SK-N-SH (cell line): ENCODE results near the gene GAGE1. TPM values are rescaled to one million over a fixed set of nuclear protein-coding genes. Genes with fewer than 3 reads are reported as not detected.

Experiments
- CTCF ChIA-PET: fragments of 300-600, 350-600 bp; formaldehyde crosslinking; extraction: SDS; loops from one replicate; lab custom pipeline; 2021; lab: Yijun Ruan, JAX
- POLR2A ChIA-PET: fragments of 350-600 bp; sonication (Branson Sonifier 250); formaldehyde crosslinking; extraction: SDS; loops from one replicate; lab custom pipeline; 2020; ENCODE audit warnings: antibody characterized with exemption, inconsistent platforms; lab: Yijun Ruan, JAX
- DNase-seq: peaks from one replicate; pipeline ENCODE4 v3.0.0; 2012
- H2AFZ ChIP-seq: fragments of 200-600 bp; sonication (generic); 2 replicates; pipeline ENCODE4 v1.8.1; 2016; ENCODE audit warnings: antibody characterized with exemption, mild to moderate bottlenecking, low read depth
- H3F3A ChIP-seq: fragments of 200-600 bp; sonication (generic); replicated peaks from 2 replicates; pipeline ENCODE3; 2016; ENCODE audit warnings: antibody characterized with exemption, mild to moderate bottlenecking; ENCODE audit not compliant: insufficient read depth
- H3K27ac ChIP-seq, 2 experiments: fragments of 200-500 bp in 1 of 2; fragments of 200-600 bp in 1 of 2; sonication (Bioruptor generic) in 1 of 2; sonication (generic), shearing (Covaris generic) in 1 of 2; 2 replicates each; pipeline versions ENCODE4 v1.5.1 to v1.6.1; 2014 to 2016; ENCODE audit warnings: low read depth in 2 of 2, inconsistent platforms in 1 of 2, low read length in 1 of 2, mild to moderate bottlenecking in 1 of 2, mixed read lengths in 1 of 2
- H3K27me3 ChIP-seq: fragments of 200-600 bp; sonication (generic), shearing (Covaris generic); 2 replicates; pipeline ENCODE4 v1.6.1; 2016; ENCODE audit warnings: mixed run types; ENCODE audit not compliant: insufficient read depth
- H3K36me3 ChIP-seq, 2 experiments: fragments of 200-500 bp in 1 of 2; fragments of 200-600 bp in 1 of 2; sonication (Bioruptor generic) in 1 of 2; sonication (generic) in 1 of 2; replicated peaks in 1 of 2; 2 replicates each; pipeline versions ENCODE3 to v1.5.1; 2014 to 2016; ENCODE audit warnings: low read length in 1 of 2, mild to moderate bottlenecking in 1 of 2; ENCODE audit not compliant: insufficient read depth in 2 of 2, control insufficient read depth in 1 of 2
- H3K4me1 ChIP-seq, 2 experiments: fragments of 200-500 bp in 1 of 2; fragments of 200-600 bp in 1 of 2; sonication (Bioruptor generic) in 1 of 2; sonication (generic), shearing (Covaris generic) in 1 of 2; 2 replicates each; pipeline versions ENCODE4 v1.5.1 to v1.6.1; 2014 to 2016; ENCODE audit warnings: low read depth in 1 of 2, low read length in 1 of 2, mixed run types in 1 of 2; ENCODE audit not compliant: insufficient read depth in 2 of 2, control insufficient read depth in 1 of 2
- H3K4me2 ChIP-seq: fragments of 200-600 bp; sonication (generic), shearing (Covaris generic); 2 replicates; pipeline ENCODE4 v1.6.1; 2017; ENCODE audit warnings: mixed run types
- H3K4me3 ChIP-seq, 2 experiments: fragments of 200-500 bp in 1 of 2; fragments of 200-600 bp in 1 of 2; sonication (Bioruptor generic) in 1 of 2; sonication (generic), shearing (Covaris generic) in 1 of 2; 2 replicates each; pipeline versions ENCODE4 v1.5.1 to v1.8.1; 2014 to 2016; ENCODE audit warnings: low read depth in 2 of 2, inconsistent platforms in 1 of 2, low read length in 1 of 2, mild to moderate bottlenecking in 1 of 2, mixed read lengths in 1 of 2, moderate library complexity in 1 of 2
- H3K79me2 ChIP-seq: fragments of 200-600 bp; sonication (generic); 2 replicates; pipeline ENCODE4 v1.8.1; 2017; ENCODE audit warnings: mild to moderate bottlenecking; ENCODE audit not compliant: insufficient read depth
- H3K9ac ChIP-seq: fragments of 200-600 bp; sonication (generic); 2 replicates; pipeline ENCODE4 v1.6.1; 2017; ENCODE audit warnings: mixed run types
- H3K9me2 ChIP-seq: fragments of 200-600 bp; sonication (generic); 2 replicates; pipeline ENCODE4 v1.6.1; 2017; ENCODE audit warnings: mixed run types
- H3K9me3 ChIP-seq: fragments of 200-600 bp; sonication (generic); 2 replicates; pipeline ENCODE4 v1.6.1; 2017; ENCODE audit warnings: mixed run types, mild to moderate bottlenecking, moderate library complexity
- H4K20me1 ChIP-seq: fragments of 200-600 bp; sonication (generic); 2 replicates; pipeline ENCODE4 v1.6.1; 2017; ENCODE audit warnings: mild to moderate bottlenecking, mixed run types; ENCODE audit not compliant: insufficient read depth
- CHD2 ChIP-seq: fragments of 150-350 bp; IDR thresholded peaks from 2 replicates; pipeline ENCODE4 v1.6.1; 2018; ENCODE audit warnings: low read length; ENCODE audit not compliant: partially characterized antibody
- EP300 ChIP-seq, 2 experiments: IDR thresholded peaks; 2 replicates each; pipeline versions ENCODE4 v1.4.0 to v1.6.1; 2012; ENCODE audit warnings: borderline replicate concordance in 1 of 2, low read depth in 1 of 2, low read length in 1 of 2
- FOSL2 ChIP-seq: IDR thresholded peaks from 2 replicates; pipeline ENCODE4 v1.4.0; 2012; ENCODE audit warnings: low read depth, mild to moderate bottlenecking, moderate library complexity, borderline replicate concordance
- GABPA ChIP-seq: IDR thresholded peaks from 2 replicates; pipeline ENCODE4 v1.4.0; 2012; ENCODE audit warnings: low read depth, mild to moderate bottlenecking
- IRF3 ChIP-seq: fragments of 150-350 bp; IDR thresholded peaks from 2 replicates; pipeline ENCODE4 v1.6.1; 2016; ENCODE audit warnings: mild to moderate bottlenecking, low read depth, low read length
- MAX ChIP-seq: IDR thresholded peaks from 2 replicates; pipeline ENCODE4 v1.4.0; 2012; ENCODE audit warnings: low read depth
- MXI1 ChIP-seq: IDR thresholded peaks from 2 replicates; pipeline ENCODE4 v1.6.1; 2012; ENCODE audit warnings: mild to moderate bottlenecking, low read depth, low read length, improper control_type of control experiment
- NRF1 ChIP-seq: IDR thresholded peaks from 2 replicates; pipeline ENCODE4 v1.6.1; 2012; ENCODE audit warnings: low read depth, mild to moderate bottlenecking, low read length
- PBX3 ChIP-seq: IDR thresholded peaks from 2 replicates; pipeline ENCODE4; 2012
- POLR2AphosphoS5 ChIP-seq: IDR thresholded peaks from 2 replicates; pipeline ENCODE4 v1.6.1; 2012; ENCODE audit warnings: low read depth, low read length
- RAD21 ChIP-seq: IDR thresholded peaks from 2 replicates; pipeline ENCODE4 v1.6.1; 2012; ENCODE audit warnings: mild to moderate bottlenecking, low read length
- RCOR1 ChIP-seq: fragments of 150-350 bp; IDR thresholded peaks from 2 replicates; pipeline ENCODE4 v1.6.1; 2017; ENCODE audit warnings: antibody characterized with exemption, low read length
- REST ChIP-seq: IDR thresholded peaks from 2 replicates; pipeline ENCODE4 v1.6.1; 2012; ENCODE audit warnings: mild to moderate bottlenecking, low read depth, low read length, moderate library complexity
- USF2 ChIP-seq: fragments of 150-350 bp; IDR thresholded peaks from 2 replicates; pipeline ENCODE4 v1.6.1; 2017; ENCODE audit warnings: antibody characterized with exemption, low read length, low read depth, borderline replicate concordance
- YY1 ChIP-seq: IDR thresholded peaks from 2 replicates; pipeline ENCODE4 v1.4.0; 2012; ENCODE audit warnings: low read depth, mild to moderate bottlenecking
- WGBS: methylation state at CpG from one replicate; pipeline ENCODE4 v1.1.6; 2017; ENCODE audit warnings: low lambda C conversion rate; 5-methylcytosine and 5-hydroxymethylcytosine counted together
- polyA plus RNA-seq, 3 experiments: library from polyadenylated mRNA; depleted of rRNA; stranded (reverse); fragments of >200 nt; gene quantifications; 2 replicates each; pipeline ENCODE4 v1.2.3, GENCODE V29; 2012
- TF ChIP-seq, protein P1 (sequence below): fragments of 200-600 bp; sonication (generic); IDR thresholded peaks from 2 replicates; pipeline ENCODE4 v1.6.1; 2017; ENCODE audit warnings: antibody characterized with exemption, mild to moderate bottlenecking, moderate library complexity

Gene GAGE1
- polyA plus RNA-seq, 1 of the 3 experiments (the other 2 are of a cell fraction): not detected

DNA sequence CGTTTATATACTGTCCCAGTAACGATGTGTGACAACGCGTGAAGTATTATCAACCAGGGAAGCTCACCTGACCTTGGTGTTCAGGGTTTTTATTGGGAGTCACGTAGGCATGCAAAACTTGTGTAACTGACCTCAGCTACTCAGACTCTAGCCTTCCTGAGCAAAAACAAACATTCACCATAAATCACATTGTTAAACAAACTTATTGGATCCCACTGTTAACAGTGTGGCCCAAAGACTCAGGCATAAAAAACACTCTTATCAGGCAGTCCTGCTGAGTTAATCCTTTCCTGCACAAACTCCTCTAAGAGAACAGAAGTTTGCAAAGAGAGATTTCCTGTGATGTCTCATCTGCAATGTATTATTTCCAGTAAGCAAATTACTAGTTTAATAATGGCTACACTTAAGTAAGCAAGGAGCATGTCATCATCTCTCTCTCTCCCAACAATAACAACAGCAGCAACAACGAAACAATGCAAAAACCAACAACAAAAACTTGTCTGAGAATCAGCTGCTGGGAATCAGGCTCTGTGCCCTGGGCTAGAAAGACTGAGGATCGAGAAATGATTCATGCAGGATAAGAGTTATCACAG, 12.0 kb downstream of the GAGE1 start:
- Histone ChIP-seq H3K4me3 (no peak overlapping the region), H3F3A (no peaks in the 10 kb centered on the region), H2AFZ (no peak overlapping the region), H3K9ac (no peak overlapping the region), H3K4me1 (no peaks in the 10 kb centered on the region), H3K4me2 (no peak overlapping the region), H3K36me3 (no peaks in the 10 kb centered on the region), H4K20me1 (no peaks in the 10 kb centered on the region), H3K27ac (no peak overlapping the region), H3K27me3 (peaks cover 11% of the 10 kb centered on the region; the same call in 1 of the 2 replicates), H3K9me3 (no peaks in the 10 kb centered on the region), H3K9me2 (no peaks in the 10 kb centered on the region), H3K79me2 (no peaks in the 10 kb centered on the region)
- under 1% methylated on average over 7 of the region's 7 CpGs for WGBS
- no peak for DNase-seq
- POLR2A ChIA-PET: no interaction called here
- TF ChIP-seq, protein P1, sequence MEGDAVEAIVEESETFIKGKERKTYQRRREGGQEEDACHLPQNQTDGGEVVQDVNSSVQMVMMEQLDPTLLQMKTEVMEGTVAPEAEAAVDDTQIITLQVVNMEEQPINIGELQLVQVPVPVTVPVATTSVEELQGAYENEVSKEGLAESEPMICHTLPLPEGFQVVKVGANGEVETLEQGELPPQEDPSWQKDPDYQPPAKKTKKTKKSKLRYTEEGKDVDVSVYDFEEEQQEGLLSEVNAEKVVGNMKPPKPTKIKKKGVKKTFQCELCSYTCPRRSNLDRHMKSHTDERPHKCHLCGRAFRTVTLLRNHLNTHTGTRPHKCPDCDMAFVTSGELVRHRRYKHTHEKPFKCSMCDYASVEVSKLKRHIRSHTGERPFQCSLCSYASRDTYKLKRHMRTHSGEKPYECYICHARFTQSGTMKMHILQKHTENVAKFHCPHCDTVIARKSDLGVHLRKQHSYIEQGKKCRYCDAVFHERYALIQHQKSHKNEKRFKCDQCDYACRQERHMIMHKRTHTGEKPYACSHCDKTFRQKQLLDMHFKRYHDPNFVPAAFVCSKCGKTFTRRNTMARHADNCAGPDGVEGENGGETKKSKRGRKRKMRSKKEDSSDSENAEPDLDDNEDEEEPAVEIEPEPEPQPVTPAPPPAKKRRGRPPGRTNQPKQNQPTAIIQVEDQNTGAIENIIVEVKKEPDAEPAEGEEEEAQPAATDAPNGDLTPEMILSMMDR: no peak
- TF ChIP-seq RCOR1 (no peak), NRF1 (no peak), YY1 (no peak), FOSL2 (no peak), GABPA (no peak), RAD21 (no peak), MAX (no peak), IRF3 (no peak), REST (no peak), CHD2 (no peak), EP300 (IDR thresholded peaks at IDR 0.05; ENCODE audit: borderline replicate concordance in 1 of 2, low read depth in 1 of 2, low read length in 1 of 2) (no peak), POLR2AphosphoS5 (no peak), MXI1 (no peak), USF2 (no peak), PBX3 (no peak)
- CTCF ChIA-PET: no interaction called here
